WTC11 (cell line): ENCODE data around the gene CST1.

Source experiments
- GTF2I ChIP-seq: fragments of 250-450 bp; sonication (Bioruptor Pico); conservative IDR thresholded peaks from 2 replicates; pipeline ENCODE4 v1.4.0; 2021; ENCODE audit warnings: mild to moderate bottlenecking
- JUN ChIP-seq: sonication (generic); formaldehyde crosslinking; IDR thresholded peaks from 2 replicates; pipeline ENCODE4 v1.8.0; 2023; ENCODE audit warnings: mild to moderate bottlenecking, missing genetic modification reagents
- TF ChIP-seq, protein P1 (sequence below): fragments of 200-600 bp; IDR thresholded peaks from 2 replicates; pipeline ENCODE4 v1.8.0; 2022; ENCODE audit warnings: antibody characterized with exemption

DNA sequence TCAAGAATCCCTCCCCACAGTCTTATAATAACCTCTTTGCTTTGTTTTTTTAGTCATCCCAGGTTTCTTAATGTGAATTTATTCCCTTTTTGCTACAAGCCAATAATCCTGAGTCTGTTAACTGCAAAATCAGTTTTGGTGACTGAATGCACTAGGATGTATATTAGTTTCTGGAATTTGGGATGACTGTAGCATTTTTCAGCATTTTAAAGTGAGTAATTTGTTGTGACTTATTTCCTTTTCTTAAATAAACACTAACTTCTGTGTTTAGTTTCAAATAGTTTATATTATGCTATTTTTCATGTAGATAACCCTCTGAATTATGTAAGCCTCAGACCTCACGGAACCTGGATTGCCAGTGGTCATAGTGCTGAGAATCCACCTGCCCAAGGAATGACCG is 5.5 kb downstream of the CST1 start:
- TF ChIP-seq, protein P1, sequence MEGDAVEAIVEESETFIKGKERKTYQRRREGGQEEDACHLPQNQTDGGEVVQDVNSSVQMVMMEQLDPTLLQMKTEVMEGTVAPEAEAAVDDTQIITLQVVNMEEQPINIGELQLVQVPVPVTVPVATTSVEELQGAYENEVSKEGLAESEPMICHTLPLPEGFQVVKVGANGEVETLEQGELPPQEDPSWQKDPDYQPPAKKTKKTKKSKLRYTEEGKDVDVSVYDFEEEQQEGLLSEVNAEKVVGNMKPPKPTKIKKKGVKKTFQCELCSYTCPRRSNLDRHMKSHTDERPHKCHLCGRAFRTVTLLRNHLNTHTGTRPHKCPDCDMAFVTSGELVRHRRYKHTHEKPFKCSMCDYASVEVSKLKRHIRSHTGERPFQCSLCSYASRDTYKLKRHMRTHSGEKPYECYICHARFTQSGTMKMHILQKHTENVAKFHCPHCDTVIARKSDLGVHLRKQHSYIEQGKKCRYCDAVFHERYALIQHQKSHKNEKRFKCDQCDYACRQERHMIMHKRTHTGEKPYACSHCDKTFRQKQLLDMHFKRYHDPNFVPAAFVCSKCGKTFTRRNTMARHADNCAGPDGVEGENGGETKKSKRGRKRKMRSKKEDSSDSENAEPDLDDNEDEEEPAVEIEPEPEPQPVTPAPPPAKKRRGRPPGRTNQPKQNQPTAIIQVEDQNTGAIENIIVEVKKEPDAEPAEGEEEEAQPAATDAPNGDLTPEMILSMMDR: no peak
- TF ChIP-seq GTF2I (CRISPR knock-in tag) (no peak), JUN (no peak)
